HepG2 (cell line): ENCODE results near the gene TAGAP. TPM values are rescaled to one million over a fixed set of nuclear protein-coding genes. Genes with fewer than 3 reads are reported as not detected.

Source experiments
- ATF7 ChIP-seq, 2 experiments: fragments of 450-650 bp in 1 of 2; sonication (generic) in 1 of 2; formaldehyde crosslinking in 1 of 2; IDR thresholded peaks; 2 replicates each; pipeline versions ENCODE4 v1.4.0 to v1.6.1; 2016 to 2020; ENCODE audit warnings: antibody characterized with exemption in 1 of 2, mild to moderate bottlenecking in 1 of 2, missing genetic modification reagents in 1 of 2
- CHCHD3 ChIP-seq: sonication (generic); formaldehyde crosslinking; IDR thresholded peaks from 2 replicates; pipeline ENCODE4 v1.8.0; 2022; ENCODE audit warnings: mild to moderate bottlenecking, missing genetic modification reagents, moderate library complexity
- HHEX ChIP-seq: IDR thresholded peaks from 2 replicates; pipeline ENCODE4 v1.6.1; 2016; ENCODE audit warnings: control low read depth
- IKZF1 ChIP-seq: fragments of 450-650 bp; IDR thresholded peaks from 2 replicates; pipeline ENCODE4 v1.7.1; 2016
- KLF11 ChIP-seq: IDR thresholded peaks from 2 replicates; pipeline ENCODE4 v1.6.1; 2016; ENCODE audit warnings: missing compliant biosample characterization
- NFE2 ChIP-seq: sonication (generic); formaldehyde crosslinking; IDR thresholded peaks from 2 replicates; pipeline ENCODE4 v1.4.0; 2020; ENCODE audit warnings: missing genetic modification reagents
- PAX8 ChIP-seq: sonication (generic); formaldehyde crosslinking; IDR thresholded peaks from 2 replicates; pipeline ENCODE4 v1.8.0; 2022; ENCODE audit warnings: mild to moderate bottlenecking, missing genetic modification reagents, borderline replicate concordance
- RBAK ChIP-seq: sonication (generic); formaldehyde crosslinking; IDR thresholded peaks from 2 replicates; pipeline ENCODE4 v1.5.1; 2020; ENCODE audit warnings: mild to moderate bottlenecking, missing genetic modification reagents
- TSC22D2 ChIP-seq: sonication (generic); formaldehyde crosslinking; IDR thresholded peaks from 2 replicates; pipeline ENCODE4 v1.5.1; 2020; ENCODE audit warnings: missing genetic modification reagents, mild to moderate bottlenecking, borderline replicate concordance
- ZBTB7B ChIP-seq: sonication (generic); formaldehyde crosslinking; IDR thresholded peaks from 2 replicates; pipeline ENCODE4 v1.4.0; 2020; ENCODE audit warnings: missing genetic modification reagents
- ZNF629 ChIP-seq: sonication (generic); formaldehyde crosslinking; conservative IDR thresholded peaks from 2 replicates; pipeline ENCODE4 v1.5.0; 2020; ENCODE audit warnings: missing genetic modification reagents
- ZNF775 ChIP-seq: sonication (generic); formaldehyde crosslinking; IDR thresholded peaks from 2 replicates; pipeline ENCODE4 v1.4.0; 2020; ENCODE audit warnings: missing genetic modification reagents, mild to moderate bottlenecking, moderate library complexity, borderline replicate concordance
- ZNF879 ChIP-seq: sonication (generic); formaldehyde crosslinking; IDR thresholded peaks from 2 replicates; pipeline ENCODE4 v1.8.1; 2023; ENCODE audit warnings: missing genetic modification reagents
- polyA plus RNA-seq, 8 experiments: library from polyadenylated mRNA; depleted of rRNA in 3 of 8; stranded (reverse) in 7 of 8; unstranded in 1 of 8; fragments of >200 nt; fragmentation: Illumina TruSeq in 4 of 8; extraction: Trizol in 4 of 8; gene quantifications; 2 replicates each; pipeline versions ENCODE4 v1.2.1 to v1.2.3, GENCODE V29; 2011 to 2016; ENCODE audit warnings: low read depth in 4 of 8, missing spikeins in 1 of 8, mixed read lengths in 1 of 8; ENCODE audit not compliant: insufficient read depth in 1 of 8
- total RNA-seq, 5 experiments: library from RNA; depleted of rRNA; stranded (reverse); fragments of >200 nt; fragmentation: Illumina TruSeq; extraction: Trizol; gene quantifications; 2 replicates each; pipeline ENCODE4 v1.2.3, GENCODE V29; 2016; ENCODE audit warnings: low read depth in 1 of 5
- TF ChIP-seq, protein P1 (sequence below): sonication (generic); formaldehyde crosslinking; IDR thresholded peaks from 2 replicates; pipeline ENCODE4 v1.5.0; 2020; ENCODE audit warnings: mild to moderate bottlenecking, missing genetic modification reagents, borderline replicate concordance
- TF ChIP-seq, protein P2 (sequence below): sonication (generic); formaldehyde crosslinking; IDR thresholded peaks from 2 replicates; pipeline ENCODE4 v1.4.0; 2020; ENCODE audit warnings: missing genetic modification reagents
- TF ChIP-seq, protein P3 (sequence below): sonication (generic); formaldehyde crosslinking; IDR thresholded peaks from 2 replicates; pipeline ENCODE4 v1.4.0; 2020; ENCODE audit warnings: mild to moderate bottlenecking, missing genetic modification reagents
- TF ChIP-seq, protein P4 (sequence below), 2 experiments: IDR thresholded peaks; 2 replicates each; pipeline ENCODE4 v1.6.1; 2011 to 2012; ENCODE audit warnings: low read length in 2 of 2, borderline replicate concordance in 1 of 2, low read depth in 1 of 2, mild to moderate bottlenecking in 1 of 2, moderate library complexity in 1 of 2

Gene TAGAP
- total and polyA plus RNA-seq, 2 of the 13 experiments (the other 11 are each of a cell fraction or from before 2014, with no cell fraction given): not detected

DNA sequence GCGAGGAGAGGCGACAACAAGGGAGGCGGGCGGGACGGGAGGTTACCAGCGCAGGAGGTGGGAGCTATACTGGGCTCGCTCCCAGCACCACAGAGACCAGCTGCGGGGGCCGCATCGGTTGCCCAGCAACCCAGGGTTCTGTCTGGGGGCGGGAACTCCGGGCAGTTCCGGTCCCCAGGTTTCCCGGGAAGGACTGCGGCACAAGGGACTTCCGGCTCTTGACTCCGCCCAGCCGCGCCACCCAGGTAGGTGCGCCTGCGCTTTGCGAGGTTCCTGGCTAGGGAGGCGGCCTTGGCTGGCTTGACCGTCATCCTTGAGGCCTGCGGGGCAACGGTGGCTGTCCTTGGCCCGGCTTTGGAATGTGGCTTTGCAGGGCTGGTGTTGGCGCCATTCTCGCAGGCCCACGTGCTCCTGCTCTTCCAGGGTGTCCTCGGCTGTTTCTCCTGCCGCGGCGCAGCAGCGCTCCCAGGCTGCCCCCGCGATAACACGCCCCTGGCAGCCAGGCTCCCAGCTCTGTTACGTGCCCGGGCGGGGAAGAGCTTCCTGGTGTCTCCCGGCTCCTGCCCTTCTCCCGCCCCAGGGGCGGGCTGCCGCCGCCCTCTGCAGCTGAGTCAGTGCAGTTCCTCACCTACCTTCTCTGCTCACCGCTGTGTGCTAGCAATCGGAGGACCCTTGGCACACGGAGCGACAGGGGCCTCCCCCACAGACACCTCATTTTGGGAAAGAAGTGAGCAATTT, 45.0 kb downstream of the TAGAP start, which contains the start of gene RSPH3 (continued):
- TF ChIP-seq, protein P1, sequence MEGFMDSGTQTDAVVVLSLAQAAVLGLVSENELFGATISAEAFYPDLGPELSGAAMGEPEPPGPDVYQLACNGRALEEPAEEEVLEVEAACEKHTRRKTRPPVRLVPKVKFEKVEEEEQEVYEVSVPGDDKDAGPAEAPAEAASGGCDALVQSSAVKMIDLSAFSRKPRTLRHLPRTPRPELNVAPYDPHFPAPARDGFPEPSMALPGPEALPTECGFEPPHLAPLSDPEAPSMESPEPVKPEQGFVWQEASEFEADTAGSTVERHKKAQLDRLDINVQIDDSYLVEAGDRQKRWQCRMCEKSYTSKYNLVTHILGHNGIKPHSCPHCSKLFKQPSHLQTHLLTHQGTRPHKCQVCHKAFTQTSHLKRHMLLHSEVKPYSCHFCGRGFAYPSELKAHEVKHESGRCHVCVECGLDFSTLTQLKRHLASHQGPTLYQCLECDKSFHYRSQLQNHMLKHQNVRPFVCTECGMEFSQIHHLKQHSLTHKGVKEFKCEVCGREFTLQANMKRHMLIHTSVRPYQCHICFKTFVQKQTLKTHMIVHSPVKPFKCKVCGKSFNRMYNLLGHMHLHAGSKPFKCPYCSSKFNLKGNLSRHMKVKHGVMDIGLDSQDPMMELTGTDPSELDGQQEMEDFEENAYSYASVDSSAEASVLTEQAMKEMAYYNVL (CRISPR knock-in tag): peak; percentile 97
- TF ChIP-seq CHCHD3 (CRISPR knock-in tag) (peak; percentile 75; the same call in 1 of the 2 replicates), TSC22D2 (CRISPR knock-in tag) (peak; percentile 91; the same call in 1 of the 2 replicates), ATF7 (IDR thresholded peaks at IDR 0.05) (no peak), ATF7 (CRISPR knock-in tag; IDR thresholded peaks at IDR 0.05) (peak; percentile 74; the same call in 1 of the 2 replicates), ZNF879 (CRISPR knock-in tag) (peak; percentile 97), RBAK (no peak), HHEX (CRISPR knock-in tag) (0 out of 2 replicates have a peak, but pooled peaks have one; percentile 8), IKZF1 (no peak), ZNF629 (CRISPR knock-in tag) (peak; percentile 62; the same call in 1 of the 2 replicates), NFE2 (CRISPR knock-in tag) (no peak), PAX8 (peak; percentile 81; the same call in 1 of the 2 replicates), ZNF775 (CRISPR knock-in tag) (peak; percentile 91; the same call in 1 of the 2 replicates), ZBTB7B (CRISPR knock-in tag) (peak; percentile 75; the same call in 1 of the 2 replicates), KLF11 (CRISPR knock-in tag) (peak; percentile 88)
- TF ChIP-seq, protein P2, sequence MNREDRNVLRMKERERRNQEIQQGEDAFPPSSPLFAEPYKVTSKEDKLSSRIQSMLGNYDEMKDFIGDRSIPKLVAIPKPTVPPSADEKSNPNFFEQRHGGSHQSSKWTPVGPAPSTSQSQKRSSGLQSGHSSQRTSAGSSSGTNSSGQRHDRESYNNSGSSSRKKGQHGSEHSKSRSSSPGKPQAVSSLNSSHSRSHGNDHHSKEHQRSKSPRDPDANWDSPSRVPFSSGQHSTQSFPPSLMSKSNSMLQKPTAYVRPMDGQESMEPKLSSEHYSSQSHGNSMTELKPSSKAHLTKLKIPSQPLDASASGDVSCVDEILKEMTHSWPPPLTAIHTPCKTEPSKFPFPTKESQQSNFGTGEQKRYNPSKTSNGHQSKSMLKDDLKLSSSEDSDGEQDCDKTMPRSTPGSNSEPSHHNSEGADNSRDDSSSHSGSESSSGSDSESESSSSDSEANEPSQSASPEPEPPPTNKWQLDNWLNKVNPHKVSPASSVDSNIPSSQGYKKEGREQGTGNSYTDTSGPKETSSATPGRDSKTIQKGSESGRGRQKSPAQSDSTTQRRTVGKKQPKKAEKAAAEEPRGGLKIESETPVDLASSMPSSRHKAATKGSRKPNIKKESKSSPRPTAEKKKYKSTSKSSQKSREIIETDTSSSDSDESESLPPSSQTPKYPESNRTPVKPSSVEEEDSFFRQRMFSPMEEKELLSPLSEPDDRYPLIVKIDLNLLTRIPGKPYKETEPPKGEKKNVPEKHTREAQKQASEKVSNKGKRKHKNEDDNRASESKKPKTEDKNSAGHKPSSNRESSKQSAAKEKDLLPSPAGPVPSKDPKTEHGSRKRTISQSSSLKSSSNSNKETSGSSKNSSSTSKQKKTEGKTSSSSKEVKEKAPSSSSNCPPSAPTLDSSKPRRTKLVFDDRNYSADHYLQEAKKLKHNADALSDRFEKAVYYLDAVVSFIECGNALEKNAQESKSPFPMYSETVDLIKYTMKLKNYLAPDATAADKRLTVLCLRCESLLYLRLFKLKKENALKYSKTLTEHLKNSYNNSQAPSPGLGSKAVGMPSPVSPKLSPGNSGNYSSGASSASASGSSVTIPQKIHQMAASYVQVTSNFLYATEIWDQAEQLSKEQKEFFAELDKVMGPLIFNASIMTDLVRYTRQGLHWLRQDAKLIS (CRISPR knock-in tag): peak; percentile 93; the same call in 1 of the 2 replicates
- TF ChIP-seq, protein P3, sequence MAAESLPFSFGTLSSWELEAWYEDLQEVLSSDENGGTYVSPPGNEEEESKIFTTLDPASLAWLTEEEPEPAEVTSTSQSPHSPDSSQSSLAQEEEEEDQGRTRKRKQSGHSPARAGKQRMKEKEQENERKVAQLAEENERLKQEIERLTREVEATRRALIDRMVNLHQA (CRISPR knock-in tag): no peak
- TF ChIP-seq, protein P4, sequence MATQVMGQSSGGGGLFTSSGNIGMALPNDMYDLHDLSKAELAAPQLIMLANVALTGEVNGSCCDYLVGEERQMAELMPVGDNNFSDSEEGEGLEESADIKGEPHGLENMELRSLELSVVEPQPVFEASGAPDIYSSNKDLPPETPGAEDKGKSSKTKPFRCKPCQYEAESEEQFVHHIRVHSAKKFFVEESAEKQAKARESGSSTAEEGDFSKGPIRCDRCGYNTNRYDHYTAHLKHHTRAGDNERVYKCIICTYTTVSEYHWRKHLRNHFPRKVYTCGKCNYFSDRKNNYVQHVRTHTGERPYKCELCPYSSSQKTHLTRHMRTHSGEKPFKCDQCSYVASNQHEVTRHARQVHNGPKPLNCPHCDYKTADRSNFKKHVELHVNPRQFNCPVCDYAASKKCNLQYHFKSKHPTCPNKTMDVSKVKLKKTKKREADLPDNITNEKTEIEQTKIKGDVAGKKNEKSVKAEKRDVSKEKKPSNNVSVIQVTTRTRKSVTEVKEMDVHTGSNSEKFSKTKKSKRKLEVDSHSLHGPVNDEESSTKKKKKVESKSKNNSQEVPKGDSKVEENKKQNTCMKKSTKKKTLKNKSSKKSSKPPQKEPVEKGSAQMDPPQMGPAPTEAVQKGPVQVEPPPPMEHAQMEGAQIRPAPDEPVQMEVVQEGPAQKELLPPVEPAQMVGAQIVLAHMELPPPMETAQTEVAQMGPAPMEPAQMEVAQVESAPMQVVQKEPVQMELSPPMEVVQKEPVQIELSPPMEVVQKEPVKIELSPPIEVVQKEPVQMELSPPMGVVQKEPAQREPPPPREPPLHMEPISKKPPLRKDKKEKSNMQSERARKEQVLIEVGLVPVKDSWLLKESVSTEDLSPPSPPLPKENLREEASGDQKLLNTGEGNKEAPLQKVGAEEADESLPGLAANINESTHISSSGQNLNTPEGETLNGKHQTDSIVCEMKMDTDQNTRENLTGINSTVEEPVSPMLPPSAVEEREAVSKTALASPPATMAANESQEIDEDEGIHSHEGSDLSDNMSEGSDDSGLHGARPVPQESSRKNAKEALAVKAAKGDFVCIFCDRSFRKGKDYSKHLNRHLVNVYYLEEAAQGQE (IDR thresholded peaks at IDR 0.05; ENCODE audit: borderline replicate concordance in 1 of 2, low read depth in 1 of 2, low read length in 2 of 2): peak in 1 of 2 experiments; percentile 67; a peak in 1 of 4 replicates
